ENCODE data around the gene AUTS2.

AUTS2 gene

DNA sequence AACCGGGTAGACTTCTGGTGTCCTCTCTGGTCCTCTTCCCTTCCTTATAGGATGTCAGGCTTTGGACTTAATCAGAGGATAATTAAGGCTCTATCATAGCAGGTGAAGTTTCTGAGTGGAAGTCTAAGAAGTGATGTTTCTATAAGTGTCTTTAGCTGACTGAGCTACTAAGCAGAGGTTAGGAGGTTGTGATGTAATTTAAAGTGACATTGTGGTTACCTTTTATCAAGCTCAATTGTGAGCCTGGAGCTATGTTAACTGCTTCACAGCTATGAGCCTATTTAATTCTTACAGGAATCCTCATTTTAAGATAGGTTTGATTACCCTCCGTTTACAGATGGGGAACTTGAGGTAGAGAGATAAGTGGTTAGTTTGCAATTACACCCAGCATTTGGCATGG lies 365.1 kb downstream of the AUTS2 start:
- FAIRE-seq, result no peak

DNA sequence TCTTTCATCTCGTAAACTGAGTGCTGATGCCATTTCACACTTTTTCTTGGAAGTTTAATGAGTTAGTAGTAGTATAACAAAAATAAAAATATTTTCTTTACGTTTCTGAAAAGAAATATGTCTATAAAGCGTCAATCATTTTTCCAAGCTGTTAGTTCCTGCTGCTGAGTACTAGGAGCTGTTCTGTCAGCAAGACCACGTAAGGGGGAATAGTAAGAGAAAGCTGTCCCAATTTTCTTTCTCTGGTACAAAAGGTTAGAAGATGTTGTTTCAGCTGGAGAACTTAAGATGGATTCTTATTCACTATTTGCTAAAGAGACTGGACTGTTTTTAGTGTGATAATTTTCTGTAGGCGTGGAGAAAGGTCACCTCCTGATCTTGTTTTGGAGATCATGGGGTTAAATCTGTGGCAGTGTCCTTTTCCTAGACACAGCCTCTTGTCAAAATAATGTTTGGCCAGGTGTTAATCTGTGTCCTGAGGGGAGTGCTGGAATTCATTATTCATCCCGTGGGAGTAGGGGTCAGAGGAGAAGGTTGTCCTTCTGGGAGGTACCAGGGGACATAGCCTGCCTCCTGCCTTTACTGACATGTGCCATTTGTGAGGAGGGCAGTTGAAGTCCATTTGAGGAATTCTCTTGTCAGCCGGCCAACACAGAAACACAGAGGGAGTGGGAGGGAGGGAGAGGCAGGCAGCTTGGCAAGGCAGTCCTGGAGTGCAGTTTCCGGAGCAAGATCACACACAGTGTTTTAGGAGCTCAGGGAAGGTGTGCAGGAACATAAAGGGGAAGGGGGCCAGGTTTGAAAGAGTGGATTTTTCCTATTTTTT lies 368.7 kb downstream of the AUTS2 start:
- DNase-seq (ENCODE audit: low spot score), result no peak
- FAIRE-seq, result no peak

More for the DNA sequence above, 365.1 kb downstream of the AUTS2 start:
- no peak for DNase-seq (ENCODE audit: low spot score)

DNA sequence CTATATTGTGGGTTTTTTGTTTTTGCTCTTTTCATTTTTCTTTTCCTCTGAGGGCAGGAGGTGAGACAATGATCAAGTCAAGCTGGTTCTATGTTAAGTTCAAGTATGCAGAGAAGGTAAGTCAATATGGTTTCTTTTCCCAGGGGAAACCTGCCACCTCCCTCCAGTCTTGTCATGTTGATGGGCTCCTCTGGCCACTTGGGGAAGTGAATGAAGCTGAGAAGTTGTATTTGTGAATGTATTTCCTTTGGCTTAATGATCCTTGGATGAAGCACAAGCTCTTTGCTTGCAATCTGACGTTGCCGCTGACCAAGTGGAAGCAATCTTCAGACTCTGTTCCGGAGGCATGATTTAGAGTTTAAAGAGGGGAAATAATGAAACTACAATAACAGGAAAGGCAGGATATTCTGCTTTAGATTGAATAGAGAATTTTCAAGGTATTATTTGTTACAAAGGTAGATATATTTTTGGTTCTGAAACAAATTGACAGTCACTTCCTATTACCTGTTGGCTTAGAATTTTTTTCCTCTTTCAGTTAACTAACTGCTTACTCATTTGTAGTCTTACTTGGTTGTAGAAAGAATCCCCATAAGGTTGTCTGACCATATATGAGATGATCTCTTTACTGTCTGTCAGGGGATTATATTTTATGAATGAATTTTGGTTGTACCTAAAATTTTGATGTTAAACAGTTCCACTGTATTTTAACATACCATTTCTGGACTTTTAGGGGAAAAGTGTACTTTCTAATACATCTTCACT lies 369.6 kb downstream of the AUTS2 start:
- DNase-seq (ENCODE audit: low spot score) (no peak), FAIRE-seq (no peak)

DNA sequence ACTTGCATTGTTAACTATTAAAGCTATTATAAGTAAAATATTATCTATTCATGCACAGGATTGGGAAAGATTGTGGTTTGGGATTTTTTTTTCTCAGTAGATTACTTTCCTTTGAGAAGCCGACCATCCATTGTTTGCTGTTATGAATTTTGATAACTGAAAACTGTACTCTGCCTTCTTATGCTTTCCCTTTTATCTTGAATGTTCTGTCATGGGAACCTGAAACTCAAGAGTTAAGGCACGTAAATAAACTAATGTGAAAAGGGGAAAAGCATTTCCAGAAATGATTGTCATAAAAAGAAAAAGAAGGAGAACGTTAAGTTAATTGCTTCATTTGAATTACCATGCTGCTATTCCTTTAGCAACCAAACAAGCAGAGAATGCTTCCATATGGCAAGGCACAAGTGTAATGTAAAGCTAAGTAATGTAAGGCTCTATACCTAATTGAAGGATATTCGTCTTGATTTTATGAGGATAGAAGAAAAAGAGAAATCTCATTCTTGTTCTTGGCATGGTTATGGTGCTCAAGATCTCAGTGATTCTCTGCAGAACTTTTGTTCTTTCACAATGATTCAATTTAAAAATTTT lies 370.8 kb downstream of the AUTS2 start:
- no peak for DNase-seq (ENCODE audit: low spot score)
- no peak for FAIRE-seq

DNA sequence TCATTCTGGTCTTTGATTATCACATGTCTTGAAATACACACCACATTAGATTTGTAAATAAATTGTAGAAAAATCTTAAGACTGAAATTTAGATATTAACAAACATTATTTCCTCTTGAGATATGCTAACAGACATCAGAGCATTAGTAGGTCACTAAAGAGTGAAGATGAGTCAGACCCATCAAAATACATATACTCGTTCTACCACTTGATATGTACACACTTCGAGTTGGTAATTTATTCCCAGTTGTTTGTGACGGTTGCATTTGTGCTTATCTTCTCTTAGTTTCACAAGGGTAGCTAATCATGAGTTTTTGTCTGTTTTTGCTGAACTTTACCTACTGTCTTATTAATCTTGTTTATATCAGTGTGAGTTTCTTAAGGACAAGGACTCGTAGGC lies 383.4 kb downstream of the AUTS2 start:
- FAIRE-seq, result no peak
- no peak for DNase-seq (ENCODE audit: low spot score)

DNA sequence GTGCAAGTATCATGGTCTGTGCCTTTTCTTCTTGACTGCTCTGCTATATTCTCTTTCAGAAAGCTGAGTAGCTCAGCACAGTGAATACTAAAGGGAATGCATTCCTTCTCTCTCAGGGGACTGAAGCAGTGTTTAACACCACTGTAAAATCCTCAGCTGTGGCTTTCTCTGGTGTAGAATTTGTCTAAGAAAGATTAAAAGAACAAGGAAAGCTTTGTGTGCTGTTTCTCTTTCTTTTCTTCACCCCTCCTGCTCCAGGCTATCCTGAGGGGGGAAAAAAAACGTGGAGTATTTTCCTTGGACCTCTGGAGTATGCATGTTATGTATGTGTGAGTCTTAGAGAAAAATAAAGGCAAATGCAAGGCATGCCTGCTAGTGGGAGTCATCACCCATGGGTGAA lies 383.9 kb downstream of the AUTS2 start:
- FAIRE-seq (no peak), DNase-seq (ENCODE audit: low spot score) (no peak)

DNA sequence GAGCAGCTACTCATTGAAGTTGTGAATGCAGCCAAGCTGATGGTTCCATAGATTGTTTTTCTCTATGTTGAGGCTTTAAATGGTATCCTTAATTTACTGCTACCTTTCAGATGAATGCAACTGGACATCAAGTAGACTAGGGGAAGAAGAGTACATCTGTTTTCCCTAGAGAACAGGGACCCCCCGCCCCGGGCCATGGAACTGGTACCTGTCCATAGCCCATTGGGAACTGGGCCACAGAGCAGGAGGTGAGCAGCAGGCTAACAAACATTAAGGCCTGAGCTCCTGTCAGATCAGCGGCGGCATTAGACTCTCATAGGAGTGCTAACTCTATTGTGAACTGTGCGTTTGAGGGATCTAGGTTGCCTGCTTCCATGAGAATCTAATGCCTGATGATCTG lies 391.3 kb downstream of the AUTS2 start:
- DNase-seq (ENCODE audit: low spot score), result no peak
- no peak for FAIRE-seq

DNA sequence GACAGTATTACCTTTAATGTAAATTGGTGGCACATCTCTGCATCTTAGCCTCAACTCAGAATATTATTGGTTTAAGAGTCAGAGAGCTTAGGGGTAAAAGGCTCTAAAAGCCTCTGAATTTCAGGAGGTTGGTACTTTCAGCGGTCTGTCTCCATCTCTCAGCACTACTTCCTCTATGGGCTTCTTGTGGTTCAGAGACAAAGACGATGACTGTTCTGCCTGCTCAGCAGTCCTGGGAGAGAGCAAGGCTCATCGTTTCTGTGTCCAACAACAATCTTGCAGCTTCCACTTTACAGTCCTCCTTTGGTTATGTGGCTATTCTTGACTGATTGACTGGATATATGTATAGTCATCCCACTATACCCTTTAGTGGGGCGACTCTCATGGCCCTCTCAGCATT lies 394.7 kb downstream of the AUTS2 start:
- DNase-seq (ENCODE audit: low spot score), result no peak

DNA sequence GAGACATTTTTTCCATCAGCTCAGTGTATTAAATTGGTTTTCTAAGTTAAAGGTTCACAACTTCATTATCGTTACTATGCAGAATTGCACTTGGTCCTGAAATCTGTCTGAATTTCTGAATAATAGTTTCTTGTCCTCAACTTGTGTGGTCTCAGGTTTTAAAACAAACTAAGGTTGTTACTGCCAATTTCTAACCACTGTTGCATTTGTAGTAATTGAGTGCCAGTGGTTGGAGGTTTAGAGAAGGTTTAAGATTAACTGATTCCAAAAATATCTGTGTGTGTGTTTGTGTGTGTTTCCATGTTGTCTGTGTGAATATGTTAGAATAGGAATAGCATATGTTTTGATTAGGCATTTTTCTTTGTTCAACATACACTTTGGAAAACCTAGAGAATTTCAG lies 395.9 kb downstream of the AUTS2 start:
- FAIRE-seq, result no peak

More for the DNA sequence above, 394.7 kb downstream of the AUTS2 start:
- FAIRE-seq, result no peak

DNA sequence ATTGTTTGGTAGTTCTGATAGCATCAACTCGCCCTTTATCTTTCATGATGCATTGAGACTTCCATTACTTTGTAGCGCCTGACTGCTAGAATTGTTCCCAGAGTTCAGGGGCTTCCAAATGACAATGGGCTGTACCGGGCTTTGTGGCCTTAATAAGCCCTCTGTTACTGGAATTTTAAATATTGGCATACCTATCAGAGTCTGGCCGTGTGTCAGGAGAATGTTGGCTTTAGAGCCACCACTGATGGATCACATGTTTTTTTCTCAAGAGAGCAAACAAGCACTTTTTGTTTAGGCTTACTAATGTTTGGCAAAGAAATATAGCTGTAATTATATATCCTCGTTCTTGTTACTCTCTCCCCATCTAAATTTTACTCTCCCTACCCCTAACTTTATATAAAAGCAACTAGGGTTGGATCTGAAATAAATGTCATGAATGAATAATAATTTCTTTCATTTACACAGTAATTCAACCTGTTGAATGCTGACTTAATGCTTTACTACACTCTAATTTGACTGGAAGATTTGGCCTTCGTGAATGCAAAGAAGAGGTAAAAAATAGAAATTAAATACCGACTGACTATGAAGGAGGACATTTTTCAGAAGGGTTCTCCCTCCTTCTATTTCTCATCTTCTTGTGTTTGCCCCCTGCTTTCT lies 396.7 kb downstream of the AUTS2 start:
- DNase-seq (ENCODE audit: low spot score), result no peak
- FAIRE-seq, result no peak

More for the DNA sequence above, 395.9 kb downstream of the AUTS2 start:
- DNase-seq (ENCODE audit: low spot score), result no peak

DNA sequence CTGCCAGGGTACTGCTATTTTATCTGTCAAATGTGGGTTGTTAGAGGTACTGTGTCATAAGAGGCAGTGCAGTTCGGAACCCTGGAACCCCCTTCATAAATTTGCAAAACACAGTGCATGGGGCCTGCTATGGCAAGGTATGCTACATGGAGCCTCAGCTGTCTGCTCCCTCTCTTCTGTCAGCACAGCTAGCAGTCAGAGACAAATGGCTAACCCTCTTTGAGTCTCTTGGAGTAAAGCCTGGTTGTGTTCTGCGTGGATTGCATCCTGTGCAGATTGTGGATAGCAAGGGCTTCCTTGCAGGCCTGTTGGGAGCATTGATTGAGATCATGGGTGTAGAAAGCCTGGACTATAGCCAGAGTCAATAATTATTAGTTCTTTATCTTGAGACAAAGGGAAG lies 397.8 kb downstream of the AUTS2 start:
- FAIRE-seq (no peak), DNase-seq (ENCODE audit: low spot score) (no peak)

DNA sequence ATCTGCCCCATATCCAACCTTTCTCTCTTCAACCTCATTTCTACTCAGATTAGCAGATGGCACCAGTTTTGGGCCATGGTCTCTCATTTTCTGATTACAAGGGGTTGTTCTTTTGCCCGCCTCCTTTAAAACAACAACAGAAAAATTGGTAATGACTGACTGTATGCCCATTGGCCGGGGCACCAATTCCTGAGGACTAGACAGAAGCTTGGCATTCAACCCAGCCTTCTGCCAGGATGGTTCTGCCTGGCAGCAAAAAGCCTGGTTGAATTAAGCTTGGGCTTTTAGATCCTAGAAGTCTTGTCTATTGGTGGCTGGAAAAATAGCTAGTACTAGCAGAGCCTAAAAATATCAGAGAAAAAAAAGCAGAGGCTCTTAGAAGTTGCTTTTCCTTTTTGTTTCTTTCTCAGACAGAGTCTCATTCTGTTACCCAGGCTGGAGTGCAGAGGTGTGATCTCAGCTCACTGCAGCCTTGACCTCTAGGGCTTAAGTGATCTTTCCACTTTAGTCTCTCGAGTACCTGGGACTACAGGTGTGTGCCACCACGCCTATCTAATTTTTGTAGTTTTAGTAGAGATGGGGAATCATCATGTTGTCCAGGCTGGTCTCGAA lies 402.6 kb downstream of the AUTS2 start:
- DNase-seq (ENCODE audit: low spot score) (no peak), FAIRE-seq (no peak)

DNA sequence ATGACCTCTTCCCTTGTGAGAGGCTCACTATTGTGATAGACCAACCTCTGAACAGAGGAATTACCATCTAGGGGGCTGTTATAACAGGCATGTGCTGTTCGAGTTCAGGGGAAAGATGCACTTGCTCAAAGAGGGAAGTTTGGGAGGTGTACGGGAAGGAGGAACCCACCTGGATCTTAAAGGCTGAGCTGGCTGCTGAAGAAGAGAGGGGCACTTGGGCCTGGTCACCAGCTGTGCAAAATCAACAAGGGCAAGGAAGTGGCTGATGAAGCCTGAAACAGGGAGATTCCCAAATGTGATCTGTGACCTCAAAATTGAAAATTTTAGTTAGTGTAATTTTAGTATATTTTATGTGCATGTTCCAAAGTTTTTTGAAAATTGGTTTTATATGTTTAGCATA lies 407.2 kb downstream of the AUTS2 start:
- FAIRE-seq, result no peak
- DNase-seq (ENCODE audit: low spot score), result no peak

DNA sequence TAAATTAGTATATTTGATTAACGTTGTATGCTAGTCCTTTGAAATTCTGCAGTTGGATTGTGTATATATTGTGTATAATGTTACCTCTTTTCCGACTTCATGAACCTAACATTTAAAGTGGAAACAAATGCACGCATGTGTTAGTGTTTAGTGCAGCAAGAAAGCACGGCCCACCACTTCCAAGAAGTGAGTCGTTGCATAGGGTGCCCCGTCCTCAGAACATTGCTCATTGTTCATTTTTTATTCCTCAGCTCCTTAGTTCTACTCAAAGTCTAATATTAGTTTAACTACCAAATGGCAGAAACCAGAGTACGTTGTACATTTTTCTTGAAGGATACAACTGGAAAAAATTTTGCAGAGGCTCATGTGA lies 407.6 kb downstream of the AUTS2 start:
- no peak for DNase-seq (ENCODE audit: low spot score)

DNA sequence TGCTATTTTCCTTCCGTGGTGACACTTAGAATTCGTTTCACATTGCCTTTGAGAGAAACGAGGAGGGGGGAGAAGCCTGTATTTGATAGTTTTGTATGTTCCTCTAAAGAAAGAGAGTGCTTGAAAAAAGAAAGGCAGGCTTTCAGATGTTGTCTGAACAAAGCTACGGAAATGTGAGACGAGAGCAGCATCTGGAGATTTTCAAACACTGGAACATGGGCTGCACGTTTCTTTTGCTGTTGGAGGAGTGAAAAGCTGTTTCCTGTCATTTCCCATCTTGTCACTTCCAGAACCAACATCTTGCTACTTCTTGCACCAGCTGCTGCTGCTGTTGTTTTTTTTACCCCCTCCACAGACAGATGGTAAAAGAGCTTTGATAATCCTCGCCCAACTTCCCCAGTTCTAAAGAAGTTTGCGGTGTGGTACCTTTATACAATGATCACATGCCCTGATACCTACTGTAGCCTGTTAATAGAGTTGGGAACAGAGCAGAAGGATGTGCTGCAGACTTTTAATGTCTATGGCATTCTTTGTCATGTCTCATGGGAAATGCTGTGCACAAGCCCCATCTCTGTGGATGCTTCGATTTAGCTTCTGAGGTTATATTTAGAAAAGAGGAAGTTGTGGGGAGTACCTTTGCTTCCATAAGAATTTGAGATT lies 408.1 kb downstream of the AUTS2 start:
- DNase-seq (ENCODE audit: low spot score), result no peak
- no peak for FAIRE-seq

More for the DNA sequence above, 407.6 kb downstream of the AUTS2 start:
- FAIRE-seq, result no peak

DNA sequence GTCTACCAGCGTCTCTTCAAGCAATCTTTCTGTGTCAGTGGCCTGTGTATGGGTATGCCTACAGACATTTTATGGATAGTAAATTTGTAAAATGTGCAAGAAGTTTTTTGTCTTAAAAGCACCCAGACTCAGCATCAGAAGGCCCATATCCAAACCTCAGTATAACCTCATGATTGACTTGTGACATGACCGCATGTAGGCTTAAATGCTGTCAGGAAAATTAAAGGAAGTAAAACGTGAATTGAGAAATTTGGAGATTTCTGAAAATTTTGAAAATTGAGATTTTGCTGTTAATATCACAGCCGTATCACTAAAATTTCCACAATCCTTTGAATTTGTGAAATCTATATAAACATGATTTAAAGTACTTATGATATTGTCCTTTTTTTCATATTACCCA lies 410.2 kb downstream of the AUTS2 start:
- DNase-seq (ENCODE audit: low spot score) (no peak), FAIRE-seq (no peak)

DNA sequence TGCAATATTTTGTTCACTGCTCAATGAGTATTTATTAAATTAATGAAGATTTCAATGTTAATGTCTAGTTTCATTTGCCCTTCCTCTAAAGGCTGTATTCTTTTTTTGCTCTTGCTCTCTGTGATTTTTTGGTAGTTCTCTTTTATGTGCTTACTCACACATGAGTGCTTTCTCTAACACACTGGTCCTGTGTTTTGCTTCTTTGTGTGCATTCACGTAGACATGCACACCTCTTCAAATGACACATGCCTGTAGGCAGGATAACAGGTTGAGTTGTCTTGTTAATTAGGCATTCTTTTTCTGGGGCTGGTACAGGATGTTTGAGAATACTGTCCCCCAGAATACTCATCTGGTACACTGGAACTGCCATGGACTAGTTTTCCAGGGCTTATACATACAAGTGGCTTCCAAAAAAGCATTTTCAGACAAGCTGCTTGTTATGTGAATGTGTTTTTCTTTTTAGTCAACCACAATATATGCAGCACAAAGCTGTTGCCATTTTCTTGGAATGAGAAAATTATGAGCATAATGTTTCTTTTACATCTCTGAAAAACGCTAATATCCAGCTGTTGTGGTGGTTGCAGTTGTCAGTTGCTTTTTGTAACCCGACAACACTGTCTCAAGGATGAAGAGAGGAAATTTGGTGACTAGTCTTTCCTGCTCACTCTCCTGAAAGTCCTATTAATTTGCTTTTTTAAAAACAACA lies 416.4 kb downstream of the AUTS2 start:
- no peak for FAIRE-seq
- DNase-seq (ENCODE audit: low spot score), result no peak

DNA sequence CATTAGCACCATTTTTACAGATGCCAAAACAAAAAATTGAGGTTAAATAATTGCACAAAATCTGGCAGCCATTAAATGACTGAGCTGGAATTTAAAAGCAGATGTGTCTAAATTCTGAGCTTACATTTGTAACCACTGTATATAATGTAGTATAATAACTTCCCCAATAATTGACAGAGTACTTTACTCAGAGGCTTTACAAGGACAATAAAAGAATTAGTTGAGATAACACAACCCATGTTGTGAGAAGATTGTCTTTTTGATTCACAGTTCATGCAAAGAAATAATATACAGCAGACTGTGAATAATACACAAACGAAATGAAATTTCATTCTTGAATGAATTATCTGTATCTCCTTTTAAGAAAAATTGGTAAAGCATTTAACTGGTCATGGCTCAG lies 417.1 kb downstream of the AUTS2 start:
- FAIRE-seq, result no peak

DNA sequence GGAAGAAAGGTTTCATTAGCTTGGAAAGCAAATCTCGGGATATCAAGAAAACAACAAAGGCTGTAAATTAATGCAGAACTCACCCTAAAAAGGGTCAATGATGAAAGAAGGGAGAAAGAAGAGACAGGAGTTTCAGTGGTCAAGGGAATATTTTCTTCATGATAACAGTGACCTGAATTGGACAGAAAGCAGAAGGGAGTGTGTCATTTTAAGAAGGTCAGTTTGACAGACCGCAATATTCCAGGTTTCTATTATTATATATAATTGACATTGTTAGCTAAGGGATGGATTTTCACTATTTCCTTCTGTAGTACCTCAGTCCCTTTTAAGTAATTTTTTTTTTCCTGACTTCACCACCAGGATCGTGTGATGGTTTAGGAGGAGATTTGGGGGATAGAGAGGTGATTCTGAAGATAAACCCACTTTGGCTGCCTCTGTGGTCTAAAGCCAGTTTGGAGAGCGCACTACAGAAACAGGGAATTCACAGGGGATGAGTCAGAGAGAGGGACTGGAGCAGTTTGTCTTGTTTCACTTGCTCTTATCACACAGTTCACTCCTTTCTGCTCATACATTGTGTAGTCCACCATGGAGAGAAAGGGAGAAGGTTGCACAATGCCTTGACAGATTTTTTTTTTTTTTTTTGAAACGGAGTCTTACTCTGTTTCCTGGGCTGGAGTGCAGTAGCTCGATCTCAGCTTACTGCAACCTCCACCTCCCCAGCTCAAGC lies 417.9 kb downstream of the AUTS2 start:
- no peak for DNase-seq (ENCODE audit: low spot score)
- FAIRE-seq, result no peak

More for the DNA sequence above, 417.1 kb downstream of the AUTS2 start:
- DNase-seq (ENCODE audit: low spot score), result no peak

DNA sequence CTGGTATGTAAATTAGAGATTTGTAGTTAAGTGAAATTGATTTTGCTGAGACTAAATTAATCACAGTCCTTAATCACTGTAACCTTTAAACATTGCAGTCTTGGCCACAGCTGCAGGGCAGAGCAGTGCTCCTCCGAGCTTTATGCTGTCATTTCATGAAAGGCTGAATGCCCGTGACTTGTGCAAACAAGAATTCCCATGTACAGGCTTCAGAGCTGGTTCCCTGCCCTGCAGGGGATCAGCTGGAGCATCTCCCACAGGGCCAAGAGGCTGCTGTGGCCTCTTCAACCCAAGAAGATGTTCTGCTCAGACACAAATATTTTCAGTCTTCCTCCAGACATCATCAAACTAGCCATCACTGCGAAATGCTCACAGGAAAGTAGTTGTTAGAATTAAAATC lies 419.1 kb downstream of the AUTS2 start:
- no peak for FAIRE-seq
- no peak for DNase-seq (ENCODE audit: low spot score)
